B cell (primary cell): ENCODE data around the gene SEZ6L2. TPM values are rescaled to one million over a fixed set of nuclear protein-coding genes. Genes with fewer than 3 reads are reported as not detected.
"Not testable (repeated sequence)": the region's sequence is repeated elsewhere in the genome, so short reads cannot be mapped to it uniquely, and the experiment has no call there.

Source experiments
- ATAC-seq: fragments of 200-7000 bp; cut with Tn5 transposase; one replicate; pipeline ENCODE4 v1.10.0; 2021; ENCODE audit warnings: low read depth, mild to moderate bottlenecking, moderate number of reproducible peaks, moderate library complexity
- CTCF ChIA-PET: fragments of 350-600 bp; sonication (Branson Sonifier 250); formaldehyde crosslinking; loops from one replicate; lab custom pipeline; 2021; ENCODE audit warnings: antibody characterized with exemption, inconsistent platforms; lab: Charles Lee
- POLR2A ChIA-PET: fragments of 350-600 bp; sonication (Branson Sonifier 250); formaldehyde crosslinking; loops from one replicate; lab custom pipeline; 2021; ENCODE audit warnings: antibody characterized with exemption; lab: Charles Lee
- DNase-seq: peaks from one replicate; pipeline ENCODE4 v3.0.0; 2013
- H2AFZ ChIP-seq: 2 replicates; pipeline ENCODE4 v1.6.1; 2012; ENCODE audit warnings: mild to moderate bottlenecking, low read depth, low read length; ENCODE audit not compliant: insufficient read depth, poor library complexity, severe bottlenecking
- H3K27ac ChIP-seq, 2 donors: 1 replicate in 1 of 2; 2 replicates in 1 of 2; pipeline ENCODE4 v1.5.1; 2012 to 2013; ENCODE audit warnings: low read length in 2 of 2, mild to moderate bottlenecking in 2 of 2, moderate library complexity in 1 of 2
- H3K27me3 ChIP-seq, 4 experiments: fragments of 200-600 bp in 1 of 4; sonication (generic) in 1 of 4; replicated peaks in 1 of 4; 1 replicate in 2 of 4; 2 replicates in 2 of 4; pipeline versions ENCODE4 v1.6.1 to v1.7.0; 2013 to 2016; ENCODE audit warnings: low read length in 3 of 4, mild to moderate bottlenecking in 2 of 4, mixed read lengths in 1 of 4, moderate library complexity in 1 of 4; ENCODE audit not compliant: insufficient read depth in 4 of 4, control insufficient read depth in 3 of 4; ENCODE audit errors: control extremely low read depth in 1 of 4
- H3K36me3 ChIP-seq, 2 experiments: replicated peaks in 1 of 2; 1 replicate in 1 of 2; 2 replicates in 1 of 2; pipeline versions ENCODE4 v1.6.1 to v1.7.1; 2013; ENCODE audit warnings: low read length in 1 of 2; ENCODE audit not compliant: insufficient read depth in 2 of 2, control insufficient read depth in 1 of 2; ENCODE audit errors: control extremely low read depth in 1 of 2, extremely low read depth in 1 of 2
- H3K4me1 ChIP-seq, 2 donors: fragments of 200-600 bp in 1 of 2; sonication (generic) in 1 of 2; 1 replicate in 1 of 2; 2 replicates in 1 of 2; pipeline versions ENCODE4 v1.5.1 to v1.6.1; 2013 to 2017; ENCODE audit warnings: low read length in 2 of 2; ENCODE audit not compliant: control insufficient read depth in 2 of 2, insufficient read depth in 2 of 2
- H3K4me2 ChIP-seq: replicated peaks from 2 replicates; pipeline ENCODE3; 2012; ENCODE audit warnings: mild to moderate bottlenecking, low read depth, low read length; ENCODE audit not compliant: poor library complexity, severe bottlenecking
- H3K4me3 ChIP-seq, 5 experiments: fragments of 200-600 bp in 1 of 5; sonication (generic) in 1 of 5; 1 replicate in 3 of 5; 2 replicates in 2 of 5; pipeline versions ENCODE4 v1.5.1 to v1.7.0; 2011 to 2016; ENCODE audit warnings: low read length in 4 of 5, mild to moderate bottlenecking in 4 of 5, low read depth in 2 of 5, control low read depth in 1 of 5, moderate library complexity in 1 of 5; ENCODE audit not compliant: insufficient read depth in 1 of 5; ENCODE audit errors: control extremely low read depth in 1 of 5, extremely low read depth in 1 of 5
- H3K79me2 ChIP-seq: fragments of 200-600 bp; sonication (generic); one replicate; pipeline ENCODE4 v1.6.0; 2016; ENCODE audit warnings: low read length; ENCODE audit not compliant: control insufficient read depth, insufficient read depth
- H3K9ac ChIP-seq: fragments of 200-600 bp; sonication (generic); 2 replicates; pipeline ENCODE4 v1.6.1; 2017; ENCODE audit warnings: mild to moderate bottlenecking, low read length, moderate library complexity
- H3K9me3 ChIP-seq, 3 donors: one replicate each; pipeline versions ENCODE4 v1.6.1 to v1.7.1; 2013; ENCODE audit warnings: low read length in 2 of 3; ENCODE audit not compliant: control insufficient read depth in 2 of 3, insufficient read depth in 1 of 3; ENCODE audit errors: control extremely low read depth in 1 of 3
- H4K20me1 ChIP-seq: 2 replicates; pipeline ENCODE4 v1.6.0; 2012; ENCODE audit warnings: mild to moderate bottlenecking, low read length; ENCODE audit not compliant: insufficient read depth, control insufficient read depth, poor library complexity, severe bottlenecking
- H3K27ac Mint-ChIP-seq: one replicate; pipeline ENCODE4 v1.8.0; 2021; ENCODE audit warnings: mixed read lengths
- H3K27me3 Mint-ChIP-seq: one replicate; pipeline ENCODE4 v1.8.0; 2021; ENCODE audit warnings: mixed read lengths
- H3K4me1 Mint-ChIP-seq: one replicate; pipeline ENCODE4 v1.8.0; 2021; ENCODE audit warnings: mixed read lengths
- H3K4me3 Mint-ChIP-seq: one replicate; pipeline ENCODE4 v1.8.0; 2021; ENCODE audit warnings: mixed read lengths
- H3K9me3 Mint-ChIP-seq: one replicate; pipeline ENCODE4 v1.8.0; 2022; ENCODE audit warnings: mixed read lengths; ENCODE audit not compliant: insufficient read depth
- CTCF ChIP-seq: fragments of 200-600 bp; IDR thresholded peaks from one replicate; pipeline ENCODE4 v1.8.0; 2022; ENCODE audit warnings: antibody characterized with exemption, mild to moderate bottlenecking
- EZH2 ChIP-seq: IDR thresholded peaks from 2 replicates; pipeline ENCODE4 v1.6.1; 2012; ENCODE audit warnings: borderline replicate concordance, low read depth, mild to moderate bottlenecking, moderate library complexity, low read length; ENCODE audit not compliant: insufficient read depth, poor library complexity, severe bottlenecking
- WGBS: methylation state at CpG from one replicate; pipeline ENCODE4 v1.1.5; 2013; ENCODE audit warnings: missing lambda C conversion rate; ENCODE audit not compliant: insufficient coverage; 5-methylcytosine and 5-hydroxymethylcytosine counted together
- intact Hi-C: fragments of 100-400 bp; cut with micrococcal nuclease; formaldehyde crosslinking; loops from one replicate; pipeline ENCODE4 v1.10.0; 2022
- polyA plus RNA-seq: library from polyadenylated mRNA; depleted of rRNA; stranded (reverse); fragments of >200 nt; gene quantifications from 2 replicates; pipeline ENCODE4 v1.2.3, GENCODE V29; 2012
- total RNA-seq, 2 donors: library from RNA; stranded (reverse); fragments of 120-200 nt in 1 of 2; gene quantifications; 1 replicate in 1 of 2; 2 replicates in 1 of 2; pipeline versions ENCODE4 v1.2.3 to v1.2.4, GENCODE V29; 2013 to 2022

The SEZ6L2 gene
- total and polyA plus RNA-seq, 2 donors (not counting 1 experiment from before 2014, with no cell fraction given) = 0.10 TPM; not detected in 1

- H3K4me1 Mint-ChIP-seq = no peaks in the 10 kb centered on the region
- ChIA-PET POLR2A (no interaction called here), CTCF (no interaction called here)
- H3K27ac ChIP-seq = no peak overlapping the region
- WGBS = 90% methylated on average over 5 of the region's 6 CpGs
- peaks cover 15% of the 10 kb centered on the region for H3K27me3 Mint-ChIP-seq
- H3K9me3 Mint-ChIP-seq = no peaks in the 10 kb centered on the region
- H3K27ac Mint-ChIP-seq = no peak overlapping the region
- ATAC-seq = no peak
- no peak overlapping the region for H3K4me3 Mint-ChIP-seq
- peaks cover 0 to 14% (median 3%) of the 10 kb centered on the region in 4 experiments for H3K27me3 ChIP-seq
- H3K4me3 ChIP-seq = no peak overlapping the region
- no peak overlapping the region for H2AFZ ChIP-seq
- H3K79me2 ChIP-seq = no peaks in the 10 kb centered on the region
- TF ChIP-seq CTCF = no peak
- no peak for TF ChIP-seq EZH2
- H3K9ac ChIP-seq = no peak overlapping the region
- H3K4me1 ChIP-seq = peaks cover 0 to 3% of the 10 kb centered on the region in 2 donors
- no peak overlapping the region for H3K4me2 ChIP-seq
- no peaks in the 10 kb centered on the region for H3K9me3 ChIP-seq
- no peaks in the 10 kb centered on the region for H3K36me3 ChIP-seq
- intact Hi-C loops = no loop called here
- DNase-seq = no peak
- no peaks in the 10 kb centered on the region for H4K20me1 ChIP-seq
Observed at GRCh38 chr16:29892458-29892813, 6.9 kb downstream of the SEZ6L2 start.

GRCh38 chr16:29891525-29892457 is 7.6 kb downstream of the SEZ6L2 start:
- Mint-ChIP-seq H3K4me3 (no peak overlapping the region), H3K27me3 (peaks cover 11% of the 10 kb centered on the region), H3K4me1 (no peaks in the 10 kb centered on the region), H3K27ac (no peak overlapping the region), H3K9me3 (no peaks in the 10 kb centered on the region)
- CTCF ChIA-PET = no interaction called here
- no peak for ATAC-seq
- H3K79me2 ChIP-seq = no peaks in the 10 kb centered on the region
- WGBS = 86% methylated on average over 8 of the region's 10 CpGs
- no peaks in the 10 kb centered on the region for H3K9me3 ChIP-seq
- H3K27me3 ChIP-seq = peaks cover 0 to 9% (median 0%) of the 10 kb centered on the region in 4 experiments
- H3K4me3 ChIP-seq = no peak overlapping the region
- intact Hi-C loops = no loop called here
- no peaks in the 10 kb centered on the region for H3K36me3 ChIP-seq
- no peak overlapping the region for H2AFZ ChIP-seq
- H4K20me1 ChIP-seq = no peaks in the 10 kb centered on the region
- H3K4me2 ChIP-seq = no peak overlapping the region
- POLR2A ChIA-PET = no interaction called here
- H3K9ac ChIP-seq = no peak overlapping the region
- H3K27ac ChIP-seq = no peak overlapping the region
- no peaks in the 10 kb centered on the region for H3K4me1 ChIP-seq
- TF ChIP-seq CTCF (no peak), EZH2 (no peak)
- no peak for DNase-seq

GRCh38 chr16:29889372-29889771 is 10.0 kb downstream of the SEZ6L2 start:
- H3K4me3 Mint-ChIP-seq, H3K27ac ChIP-seq, intact Hi-C loops, H3K4me1 Mint-ChIP-seq, H3K9me3 Mint-ChIP-seq, H3K4me1 ChIP-seq, H4K20me1 ChIP-seq, H3K9me3 ChIP-seq, H3K4me2 ChIP-seq, DNase-seq, H3K79me2 ChIP-seq, POLR2A ChIA-PET, H2AFZ ChIP-seq, H3K27me3 Mint-ChIP-seq, ATAC-seq, H3K9ac ChIP-seq, H3K36me3 ChIP-seq, H3K27ac Mint-ChIP-seq, H3K4me3 ChIP-seq, H3K27me3 ChIP-seq: not testable (repeated sequence)
- 100% methylated on average over 1 of the region's 3 CpGs for WGBS
- CTCF ChIA-PET = interaction anchor here (0.6 kb wide), 1 partner anchor 50 kb away, joined by 5 read pairs; no protein-coding TSS in a partner anchor
